Uterus (tissue), 4 donors: Measurements from ENCODE around the gene ZAP70. TPM values are rescaled to one million over a fixed set of nuclear protein-coding genes. Genes with fewer than 3 reads are reported as not detected.

Experiments used
- DNase-seq, 2 donors: peaks; one replicate each; pipeline ENCODE4 v3.0.0-alpha.2; 2019 to 2020
- H3K27ac ChIP-seq, 2 donors: fragments of 200-600 bp; sonication (generic); 1 replicate in 1 of 2; 2 replicates in 1 of 2; pipeline ENCODE4 v1.5.1; 2016 to 2018
- H3K27me3 ChIP-seq, 2 donors: fragments of 200-600 bp; sonication (generic); one replicate each; pipeline ENCODE4 v1.5.1; 2018 to 2019; ENCODE audit warnings: control low read depth in 1 of 2
- H3K36me3 ChIP-seq, 2 donors: fragments of 200-600 bp; sonication (generic); one replicate each; pipeline ENCODE4 v1.5.1; 2019; ENCODE audit warnings: control low read depth in 1 of 2
- H3K4me1 ChIP-seq, 2 donors: fragments of 200-600 bp; sonication (generic); one replicate each; pipeline ENCODE4 v1.5.1; 2018 to 2019; ENCODE audit warnings: control low read depth in 1 of 2
- H3K4me3 ChIP-seq, 2 donors: fragments of 200-600 bp; sonication (generic); 1 replicate in 1 of 2; 2 replicates in 1 of 2; pipeline ENCODE4 v1.5.1; 2018 to 2019; ENCODE audit warnings: mild to moderate bottlenecking in 1 of 2
- H3K9me3 ChIP-seq, 2 donors: fragments of 200-600 bp; sonication (generic); one replicate each; pipeline ENCODE4 v1.5.1; 2019; ENCODE audit warnings: control low read depth in 1 of 2
- POLR2A ChIP-seq, 2 donors: fragments of 450-650 bp; IDR thresholded peaks; one replicate each; pipeline ENCODE4 v1.6.1; 2016; ENCODE audit warnings: antibody characterized with exemption in 2 of 2, mild to moderate bottlenecking in 1 of 2, moderate library complexity in 1 of 2
- intact Hi-C: fragments of 100-400 bp; cut with DNase I; formaldehyde crosslinking; loops from one replicate; pipeline ENCODE4 v1.15.1; 2023; ENCODE audit warnings: low total_unique reads
- total RNA-seq, 4 donors: library from RNA; depleted of rRNA in 3 of 4; stranded (reverse); fragments of >200 nt in 3 of 4; gene quantifications; one replicate each; pipeline versions ENCODE4 v1.1.0 to v1.2.4, GENCODE V29; 2014 to 2023
- TF ChIP-seq, protein P1 (sequence below), 4 experiments: fragments of 200-600 bp in 2 of 4; fragments of 450-650 bp in 2 of 4; sonication (generic) in 2 of 4; IDR thresholded peaks; one replicate each; pipeline ENCODE4 v1.5.1; 2016 to 2019; ENCODE audit warnings: antibody characterized with exemption in 4 of 4, mild to moderate bottlenecking in 2 of 4, moderate library complexity in 1 of 4
- donor health status: DM: yes; HTN: yes; CAD: no.

Gene ZAP70
- total RNA-seq, 4 donors from 2014 or later: 3.3 to 11.2 (median 5.1) TPM

GRCh38 chr2:97763176-97763845 is 49.9 kb downstream of the ZAP70 start:
- Histone ChIP-seq H3K27ac (no peak overlapping the region), H3K4me1 (no peaks in the 10 kb centered on the region), H3K36me3 (no peaks in the 10 kb centered on the region), H3K4me3 (no peak overlapping the region), H3K27me3 (no peaks in the 10 kb centered on the region), H3K9me3 (no peaks in the 10 kb centered on the region)
- TF ChIP-seq, protein P1, sequence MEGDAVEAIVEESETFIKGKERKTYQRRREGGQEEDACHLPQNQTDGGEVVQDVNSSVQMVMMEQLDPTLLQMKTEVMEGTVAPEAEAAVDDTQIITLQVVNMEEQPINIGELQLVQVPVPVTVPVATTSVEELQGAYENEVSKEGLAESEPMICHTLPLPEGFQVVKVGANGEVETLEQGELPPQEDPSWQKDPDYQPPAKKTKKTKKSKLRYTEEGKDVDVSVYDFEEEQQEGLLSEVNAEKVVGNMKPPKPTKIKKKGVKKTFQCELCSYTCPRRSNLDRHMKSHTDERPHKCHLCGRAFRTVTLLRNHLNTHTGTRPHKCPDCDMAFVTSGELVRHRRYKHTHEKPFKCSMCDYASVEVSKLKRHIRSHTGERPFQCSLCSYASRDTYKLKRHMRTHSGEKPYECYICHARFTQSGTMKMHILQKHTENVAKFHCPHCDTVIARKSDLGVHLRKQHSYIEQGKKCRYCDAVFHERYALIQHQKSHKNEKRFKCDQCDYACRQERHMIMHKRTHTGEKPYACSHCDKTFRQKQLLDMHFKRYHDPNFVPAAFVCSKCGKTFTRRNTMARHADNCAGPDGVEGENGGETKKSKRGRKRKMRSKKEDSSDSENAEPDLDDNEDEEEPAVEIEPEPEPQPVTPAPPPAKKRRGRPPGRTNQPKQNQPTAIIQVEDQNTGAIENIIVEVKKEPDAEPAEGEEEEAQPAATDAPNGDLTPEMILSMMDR (IDR thresholded peaks at IDR 0.05): no peak
- no peak for TF ChIP-seq POLR2A (IDR thresholded peaks at IDR 0.05)
- intact Hi-C loops: no loop called here
- DNase-seq: no peak

DNA sequence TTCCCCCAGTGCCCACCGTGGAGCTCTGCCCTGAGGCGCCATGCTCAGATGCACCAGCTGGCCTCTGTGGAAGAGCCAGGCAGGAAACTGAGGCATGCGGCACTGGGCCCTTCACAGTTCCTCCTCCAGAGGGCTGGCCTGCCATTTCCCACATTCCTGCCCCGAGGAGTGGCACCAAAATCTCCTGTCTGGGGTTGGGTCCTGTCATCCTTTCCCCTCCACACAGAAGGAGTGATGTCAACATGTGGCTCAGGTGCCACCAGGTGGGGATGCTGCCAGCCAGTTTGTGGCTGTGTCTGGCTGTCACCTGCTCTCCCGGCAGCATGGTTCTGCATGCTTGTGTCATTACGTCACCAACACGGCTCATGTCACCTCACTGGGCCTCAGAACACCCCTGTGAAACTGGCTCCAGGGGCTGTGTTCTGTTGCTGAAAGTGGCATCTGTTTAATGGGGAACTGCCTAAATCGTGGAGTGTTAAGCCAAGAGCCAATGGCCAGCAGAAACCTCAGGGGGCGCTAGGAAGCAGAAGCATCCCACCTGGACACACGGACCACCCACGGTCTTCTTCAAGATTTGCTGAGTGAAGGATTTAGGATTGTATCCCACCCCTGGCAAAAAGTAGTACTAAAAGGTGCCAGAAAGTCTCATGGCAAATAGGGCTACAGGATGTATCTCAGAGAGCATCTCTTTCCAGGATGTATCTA is 51.3 kb downstream of the ZAP70 start:
- no peaks in the 10 kb centered on the region for H3K36me3 ChIP-seq
- H3K27me3 ChIP-seq: no peaks in the 10 kb centered on the region
- H3K4me3 ChIP-seq: no peak overlapping the region
- TF ChIP-seq, protein P1 (IDR thresholded peaks at IDR 0.05): no peak
- no peak for TF ChIP-seq POLR2A (IDR thresholded peaks at IDR 0.05)
- no peaks in the 10 kb centered on the region for H3K9me3 ChIP-seq
- H3K27ac ChIP-seq: no peak overlapping the region
- no peak for DNase-seq
- H3K4me1 ChIP-seq: no peaks in the 10 kb centered on the region
- intact Hi-C loops: no loop called here

DNA sequence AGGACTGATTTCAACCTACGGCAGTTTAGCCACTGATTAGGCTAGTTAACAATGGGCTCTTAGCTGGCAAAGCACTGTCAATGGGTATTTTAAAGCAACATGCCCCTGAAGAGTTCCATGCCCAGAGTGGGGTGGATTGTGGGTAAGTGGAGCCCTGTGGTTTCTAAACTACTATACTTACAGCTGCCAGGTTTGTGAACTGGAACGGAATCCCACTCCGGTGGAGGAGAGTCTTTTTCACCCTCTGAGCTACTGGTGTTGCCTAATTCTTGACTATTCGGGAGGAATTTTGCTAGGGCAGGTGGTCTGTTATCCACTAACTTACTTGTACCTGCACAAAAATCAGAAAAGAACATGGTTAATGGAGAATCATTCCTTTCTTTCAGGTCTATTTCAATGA is 52.6 kb downstream of the ZAP70 start:
- DNase-seq: no peak
- Histone ChIP-seq H3K36me3 (no peaks in the 10 kb centered on the region), H3K4me1 (no peaks in the 10 kb centered on the region), H3K27ac (no peak overlapping the region), H3K27me3 (no peaks in the 10 kb centered on the region), H3K9me3 (no peaks in the 10 kb centered on the region), H3K4me3 (no peak overlapping the region)
- TF ChIP-seq POLR2A (IDR thresholded peaks at IDR 0.05): no peak
- TF ChIP-seq, protein P1 (IDR thresholded peaks at IDR 0.05): no peak
- intact Hi-C loops: no loop called here

GRCh38 chr2:97766567-97766966 is 53.2 kb downstream of the ZAP70 start:
- Histone ChIP-seq H3K27ac (no peak overlapping the region), H3K9me3 (no peaks in the 10 kb centered on the region), H3K4me1 (no peaks in the 10 kb centered on the region), H3K36me3 (no peaks in the 10 kb centered on the region), H3K4me3 (no peak overlapping the region), H3K27me3 (no peaks in the 10 kb centered on the region)
- no peak for DNase-seq
- intact Hi-C loops: no loop called here
- TF ChIP-seq, protein P1 (IDR thresholded peaks at IDR 0.05): no peak
- no peak for TF ChIP-seq POLR2A (IDR thresholded peaks at IDR 0.05)

- intact Hi-C loops: no loop called here
- Histone ChIP-seq H3K36me3 (no peaks in the 10 kb centered on the region), H3K9me3 (no peaks in the 10 kb centered on the region), H3K27me3 (no peaks in the 10 kb centered on the region), H3K4me1 (no peaks in the 10 kb centered on the region), H3K4me3 (no peak overlapping the region), H3K27ac (no peak overlapping the region)
- DNase-seq: no peak
- TF ChIP-seq POLR2A (IDR thresholded peaks at IDR 0.05): no peak
- TF ChIP-seq, protein P1 (IDR thresholded peaks at IDR 0.05): no peak
These were observed 55.9 kb downstream of the ZAP70 start for GRCh38 chr2:97769308-97769707.
